ENCODE data around the gene ATP5IF1. TPM values are rescaled to one million over a fixed set of nuclear protein-coding genes. Genes with fewer than 3 reads are reported as not detected.

Gene ATP5IF1
- total and polyA plus RNA-seq, 2 of the 13 experiments (the other 11 are each of a cell fraction or from before 2014, with no cell fraction given), result 97.7 to 131 TPM

GRCh38 chr1:28235755-28236655, at the start of gene ATP5IF1 (continued):
- TF ChIP-seq SRY (CRISPR knock-in tag; IDR thresholded peaks at IDR 0.05) (peak; percentile 83; the same call in 1 of the 2 replicates), HOXD1 (CRISPR knock-in tag; IDR thresholded peaks at IDR 0.05) (peak; percentile 73; the same call in 1 of the 2 replicates), YEATS2 (CRISPR knock-in tag; IDR thresholded peaks at IDR 0.05; ENCODE audit: borderline replicate concordance) (peak; percentile 70), SNAPC4 (CRISPR knock-in tag; IDR thresholded peaks at IDR 0.05) (no peak), SUZ12 (IDR thresholded peaks at IDR 0.05; ENCODE audit: low read depth, low read length) (no peak), SP140L (CRISPR knock-in tag; IDR thresholded peaks at IDR 0.05; ENCODE audit: borderline replicate concordance) (no peak), HNF1B (CRISPR knock-in tag; IDR thresholded peaks at IDR 0.05) (peak; percentile 91), ZNF234 (CRISPR knock-in tag; conservative IDR thresholded peaks at IDR 0.05) (peak; percentile 59; the same call in 1 of the 2 replicates), RELA (CRISPR knock-in tag; IDR thresholded peaks at IDR 0.05) (no peak), ATF7-NPFF (CRISPR knock-in tag; IDR thresholded peaks at IDR 0.05; ENCODE audit: low read depth) (peak; percentile 68), EZH2 (conservative IDR thresholded peaks at IDR 0.05; ENCODE audit: low read depth, low read length) (no peak), ZNF441 (CRISPR knock-in tag; IDR thresholded peaks at IDR 0.05; ENCODE audit: borderline replicate concordance) (0 out of 2 replicates have a peak, but pooled peaks have one; percentile 20), ZNF282 (IDR thresholded peaks at IDR 0.05; ENCODE audit: partially characterized antibody) (no peak), MTF1 (CRISPR knock-in tag; IDR thresholded peaks at IDR 0.05) (peak; percentile 51; the same call in 1 of the 2 replicates), ZNF292 (CRISPR knock-in tag; IDR thresholded peaks at IDR 0.05; ENCODE audit: borderline replicate concordance, low read depth) (peak; percentile 62), ZNF737 (CRISPR knock-in tag; IDR thresholded peaks at IDR 0.05; ENCODE audit: borderline replicate concordance) (0 out of 2 replicates have a peak, but pooled peaks have one; percentile 60)
- TF ChIP-seq, protein P1, sequence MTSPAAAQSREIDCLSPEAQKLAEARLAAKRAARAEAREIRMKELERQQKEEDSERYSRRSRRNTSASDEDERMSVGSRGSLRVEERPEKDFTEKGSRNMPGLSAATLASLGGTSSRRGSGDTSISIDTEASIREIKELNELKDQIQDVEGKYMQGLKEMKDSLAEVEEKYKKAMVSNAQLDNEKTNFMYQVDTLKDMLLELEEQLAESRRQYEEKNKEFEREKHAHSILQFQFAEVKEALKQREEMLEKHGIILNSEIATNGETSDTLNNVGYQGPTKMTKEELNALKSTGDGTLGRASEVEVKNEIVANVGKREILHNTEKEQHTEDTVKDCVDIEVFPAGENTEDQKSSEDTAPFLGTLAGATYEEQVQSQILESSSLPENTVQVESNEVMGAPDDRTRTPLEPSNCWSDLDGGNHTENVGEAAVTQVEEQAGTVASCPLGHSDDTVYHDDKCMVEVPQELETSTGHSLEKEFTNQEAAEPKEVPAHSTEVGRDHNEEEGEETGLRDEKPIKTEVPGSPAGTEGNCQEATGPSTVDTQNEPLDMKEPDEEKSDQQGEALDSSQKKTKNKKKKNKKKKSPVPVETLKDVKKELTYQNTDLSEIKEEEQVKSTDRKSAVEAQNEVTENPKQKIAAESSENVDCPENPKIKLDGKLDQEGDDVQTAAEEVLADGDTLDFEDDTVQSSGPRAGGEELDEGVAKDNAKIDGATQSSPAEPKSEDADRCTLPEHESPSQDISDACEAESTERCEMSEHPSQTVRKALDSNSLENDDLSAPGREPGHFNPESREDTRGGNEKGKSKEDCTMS (CRISPR knock-in tag; conservative IDR thresholded peaks at IDR 0.05), result no peak
- TF ChIP-seq, protein P2, sequence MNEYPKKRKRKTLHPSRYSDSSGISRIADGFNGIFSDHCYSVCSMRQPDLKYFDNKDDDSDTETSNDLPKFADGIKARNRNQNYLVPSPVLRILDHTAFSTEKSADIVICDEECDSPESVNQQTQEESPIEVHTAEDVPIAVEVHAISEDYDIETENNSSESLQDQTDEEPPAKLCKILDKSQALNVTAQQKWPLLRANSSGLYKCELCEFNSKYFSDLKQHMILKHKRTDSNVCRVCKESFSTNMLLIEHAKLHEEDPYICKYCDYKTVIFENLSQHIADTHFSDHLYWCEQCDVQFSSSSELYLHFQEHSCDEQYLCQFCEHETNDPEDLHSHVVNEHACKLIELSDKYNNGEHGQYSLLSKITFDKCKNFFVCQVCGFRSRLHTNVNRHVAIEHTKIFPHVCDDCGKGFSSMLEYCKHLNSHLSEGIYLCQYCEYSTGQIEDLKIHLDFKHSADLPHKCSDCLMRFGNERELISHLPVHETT (CRISPR knock-in tag; conservative IDR thresholded peaks at IDR 0.05), result no peak

Data from HepG2 (cell line).